IMR-90 (cell line): ENCODE data around the gene HDAC7. TPM values are rescaled to one million over a fixed set of nuclear protein-coding genes. Genes with fewer than 3 reads are reported as not detected.
A peak's percentile ranks its signal among the peaks of the same experiment; 100 is the strongest.

Experiments used
- ATAC-seq: fragments of 200-7000 bp; cut with Tn5 transposase; 2 replicates; pipeline ENCODE4 v1.9.1; 2020; ENCODE audit warnings: low read depth, mild to moderate bottlenecking, moderate library complexity
- BruUV-seq: library from RNA; stranded (reverse); fragments of 400-500 nt; replicated peaks from 2 replicates; lab custom pipeline; 2021; lab: Mats Ljungman, UMichigan
- CTCF ChIA-PET: fragments of 300-600 bp; formaldehyde crosslinking; extraction: SDS; loops from one replicate; lab custom pipeline; 2021; ENCODE audit warnings: antibody characterized with exemption; lab: Yijun Ruan, JAX
- POLR2A ChIA-PET: fragments of 300-600 bp; sonication (Branson Sonifier 250); formaldehyde crosslinking; loops from one replicate; lab custom pipeline; 2022; ENCODE audit warnings: antibody characterized with exemption; ENCODE audit not compliant: unreplicated experiment; lab: Charles Lee
- DNase-seq: peaks from one replicate; pipeline ENCODE4 v3.0.0; 2013
- H2AFZ ChIP-seq: replicated peaks from 2 replicates; pipeline ENCODE3; 2013; ENCODE audit warnings: low read length, mild to moderate bottlenecking; ENCODE audit not compliant: poor library complexity
- H2AK5ac ChIP-seq: 2 replicates; pipeline ENCODE4 v1.6.1; 2013; ENCODE audit warnings: low read depth, low read length, inconsistent platforms
- H2AK9ac ChIP-seq: replicated peaks from 2 replicates; pipeline ENCODE3; 2013; ENCODE audit warnings: mild to moderate bottlenecking, low read depth, low read length, moderate library complexity; ENCODE audit not compliant: poor library complexity
- H2BK120ac ChIP-seq: 2 replicates; pipeline ENCODE4 v1.6.1; 2013; ENCODE audit warnings: low read depth, low read length, inconsistent platforms
- H2BK15ac ChIP-seq: 3 replicates; pipeline ENCODE4 v1.6.1; 2013; ENCODE audit warnings: low read depth, low read length, inconsistent platforms
- H2BK20ac ChIP-seq: 2 replicates; pipeline ENCODE4 v1.6.1; 2013; ENCODE audit warnings: low read depth, mild to moderate bottlenecking, inconsistent platforms, low read length, moderate library complexity
- H2BK5ac ChIP-seq: 2 replicates; pipeline ENCODE4 v1.6.1; 2013; ENCODE audit warnings: mild to moderate bottlenecking, low read depth, low read length, inconsistent platforms; ENCODE audit not compliant: poor library complexity, severe bottlenecking
- H3K14ac ChIP-seq: replicated peaks from 2 replicates; pipeline ENCODE4 v1.6.1; 2013; ENCODE audit warnings: low read depth, low read length, inconsistent platforms
- H3K18ac ChIP-seq: 2 replicates; pipeline ENCODE4 v1.6.1; 2013; ENCODE audit warnings: low read depth, low read length, control low read depth
- H3K23ac ChIP-seq: 2 replicates; pipeline ENCODE4 v1.6.1; 2013; ENCODE audit warnings: low read depth, low read length, inconsistent platforms
- H3K27ac ChIP-seq: 2 replicates; pipeline ENCODE4 v1.5.1; 2013; ENCODE audit warnings: mild to moderate bottlenecking, control low read depth, low read length; ENCODE audit not compliant: insufficient read depth
- H3K27me3 ChIP-seq: 2 replicates; pipeline ENCODE4 v1.6.1; 2013; ENCODE audit warnings: low read length; ENCODE audit not compliant: control insufficient read depth, insufficient read depth
- H3K36me3 ChIP-seq: 2 replicates; pipeline ENCODE4 v1.6.1; 2013; ENCODE audit warnings: low read length, mixed read lengths; ENCODE audit not compliant: control insufficient read depth, insufficient read depth
- H3K4ac ChIP-seq: 2 replicates; pipeline ENCODE4 v1.6.1; 2013; ENCODE audit warnings: low read depth, low read length, inconsistent platforms
- H3K4me1 ChIP-seq: 2 replicates; pipeline ENCODE4 v1.6.1; 2013; ENCODE audit warnings: low read length, mixed read lengths; ENCODE audit not compliant: control insufficient read depth, insufficient read depth
- H3K4me2 ChIP-seq: 2 replicates; pipeline ENCODE4 v1.6.1; 2013; ENCODE audit warnings: low read depth, mild to moderate bottlenecking, control low read depth, low read length, moderate library complexity
- H3K4me3 ChIP-seq: 2 replicates; pipeline ENCODE4 v1.5.1; 2013; ENCODE audit warnings: low read depth, mild to moderate bottlenecking, control low read depth, low read length, moderate library complexity; ENCODE audit not compliant: insufficient read depth
- H3K56ac ChIP-seq: 2 replicates; pipeline ENCODE4 v1.6.1; 2013; ENCODE audit warnings: low read length, inconsistent platforms; ENCODE audit not compliant: insufficient read depth; ENCODE audit errors: extremely low read depth
- H3K79me1 ChIP-seq, 2 experiments: 2 replicates each; pipeline ENCODE4 v1.6.1; 2013; ENCODE audit warnings: low read length in 2 of 2, inconsistent platforms in 1 of 2, low read depth in 1 of 2
- H3K9ac ChIP-seq: 2 replicates; pipeline ENCODE4 v1.6.1; 2013; ENCODE audit warnings: low read depth, low read length, control low read depth
- H3K9me1 ChIP-seq: 2 replicates; pipeline ENCODE4 v1.6.1; 2013; ENCODE audit warnings: low read length, inconsistent platforms; ENCODE audit not compliant: insufficient read depth
- H3K9me3 ChIP-seq: 2 replicates; pipeline ENCODE4 v1.6.1; 2013; ENCODE audit warnings: low read length; ENCODE audit not compliant: control insufficient read depth, insufficient read depth
- H4K20me1 ChIP-seq: 2 replicates; pipeline ENCODE4 v1.6.1; 2013; ENCODE audit warnings: low read length, inconsistent platforms; ENCODE audit not compliant: insufficient read depth
- H4K5ac ChIP-seq: 2 replicates; pipeline ENCODE4 v1.6.1; 2013; ENCODE audit warnings: mild to moderate bottlenecking, low read depth, low read length, control low read depth
- H4K8ac ChIP-seq, 2 experiments: 2 replicates each; pipeline ENCODE4 v1.6.1; 2013; ENCODE audit warnings: low read depth in 2 of 2, low read length in 2 of 2, control low read depth in 1 of 2, inconsistent platforms in 1 of 2
- H4K91ac ChIP-seq: 2 replicates; pipeline ENCODE4 v1.6.1; 2013; ENCODE audit warnings: low read depth, low read length, inconsistent platforms; ENCODE audit not compliant: insufficient read depth
- CEBPB ChIP-seq: IDR thresholded peaks from 2 replicates; pipeline ENCODE4 v1.6.1; 2012; ENCODE audit warnings: low read depth, low read length, improper control_type of control experiment
- CHD1 ChIP-seq: IDR thresholded peaks from 2 replicates; pipeline ENCODE4 v1.6.1; 2012; ENCODE audit warnings: low read depth, low read length, improper control_type of control experiment
- CTCF ChIP-seq: conservative IDR thresholded peaks from 2 replicates; pipeline ENCODE4 v1.5.1; 2012; ENCODE audit warnings: mild to moderate bottlenecking, low read depth, low read length, improper control_type of control experiment
- FOS ChIP-seq: fragments of 150-350 bp; IDR thresholded peaks from 2 replicates; pipeline ENCODE4 v1.6.1; 2016; ENCODE audit warnings: low read depth, low read length
- MAFK ChIP-seq: IDR thresholded peaks from 2 replicates; pipeline ENCODE4 v1.6.1; 2012; ENCODE audit warnings: low read depth, low read length, improper control_type of control experiment
- MXI1 ChIP-seq: IDR thresholded peaks from 2 replicates; pipeline ENCODE4 v1.6.1; 2012; ENCODE audit warnings: low read depth, mild to moderate bottlenecking, low read length, moderate library complexity, borderline replicate concordance
- POLR2A ChIP-seq: IDR thresholded peaks from 2 replicates; pipeline ENCODE4 v1.6.1; 2012; ENCODE audit warnings: mild to moderate bottlenecking, low read depth, low read length
- RAD21 ChIP-seq: IDR thresholded peaks from 2 replicates; pipeline ENCODE4 v1.6.1; 2012; ENCODE audit warnings: low read length, improper control_type of control experiment
- RCOR1 ChIP-seq: IDR thresholded peaks from 2 replicates; pipeline ENCODE4 v1.6.1; 2012; ENCODE audit warnings: mild to moderate bottlenecking, low read length, improper control_type of control experiment; ENCODE audit not compliant: insufficient replicate concordance
- RFX5 ChIP-seq: IDR thresholded peaks from 2 replicates; pipeline ENCODE4 v1.8.0; 2012; ENCODE audit warnings: low read depth, mild to moderate bottlenecking, low read length, moderate library complexity
- WGBS, 2 experiments: methylation state at CpG; one replicate each; pipeline versions ENCODE4 v1.1.5 to v1.1.7; 2013; ENCODE audit warnings: missing lambda C conversion rate in 2 of 2; ENCODE audit not compliant: insufficient read length in 1 of 2; ENCODE audit errors: extremely low coverage in 2 of 2; 5-methylcytosine and 5-hydroxymethylcytosine counted together
- dilution Hi-C: fragments of 300-500 bp; cut with HindIII; formaldehyde crosslinking; loops from one replicate; pipeline ENCODE4 v1.14.3; 2018; ENCODE audit warnings: low sequenced_read_pairs; ENCODE audit not compliant: unreplicated experiment
- in situ Hi-C: fragments of 300-500 bp; cut with MboI; formaldehyde crosslinking; loops from 3 replicates; pipeline ENCODE4 v1.14.3; 2019; ENCODE audit warnings: low sequenced_read_pairs, inconsistent platforms, mixed read lengths
- intact Hi-C: fragments of 100-400 bp; cut with micrococcal nuclease; formaldehyde crosslinking; loops from 2 replicates; pipeline ENCODE4 v1.10.0; 2022
- polyA plus RNA-seq, 3 experiments: library from polyadenylated mRNA; depleted of rRNA; stranded (reverse); fragments of >200 nt; gene quantifications; 2 replicates each; pipeline ENCODE4 v1.2.3, GENCODE V29; 2012; ENCODE audit warnings: low replicate concordance in 1 of 3
- total RNA-seq: library from RNA; depleted of rRNA; stranded (reverse); fragments of >200 nt; gene quantifications from 2 replicates; pipeline ENCODE4 v1.2.3, GENCODE V29; 2012

HDAC7 gene
- total and polyA plus RNA-seq, 2 of the 4 experiments (the other 2 are of a cell fraction), result 10.4 to 64.7 TPM

- TF ChIP-seq CTCF, result no peak
Observed at GRCh38 chr12:47755655-47756562, 63.8 kb downstream of the HDAC7 start (continued).

GRCh38 chr12:47754881-47755280 is 64.8 kb downstream of the HDAC7 start:
- Histone ChIP-seq H4K8ac (no peak overlapping the region), H3K27ac (no peak overlapping the region), H3K27me3 (no peaks in the 10 kb centered on the region), H3K4me3 (no peak overlapping the region), H3K4ac (no peak overlapping the region; the same call in 1 of the 2 replicates), H2AK5ac (0 out of 2 replicates have a peak overlapping the region, but pooled peaks have one; percentile 9), H3K14ac (no peak overlapping the region), H2BK5ac (no peak overlapping the region), H3K9me1 (peaks cover 13% of the 10 kb centered on the region; the same call in 1 of the 2 replicates), H2BK120ac (no peak overlapping the region), H3K36me3 (no peaks in the 10 kb centered on the region), H2AFZ (no peak overlapping the region), H3K4me2 (no peak overlapping the region), H2BK20ac (no peak overlapping the region), H3K56ac (no peak overlapping the region), H3K18ac (no peak overlapping the region), H2BK15ac (no peak overlapping the region), H4K20me1 (no peaks in the 10 kb centered on the region), H2AK9ac (no peak overlapping the region), H4K5ac (no peak overlapping the region), H3K9me3 (no peaks in the 10 kb centered on the region), H3K4me1 (peaks cover 21% of the 10 kb centered on the region), H3K79me1 (no peaks in the 10 kb centered on the region), H4K91ac (no peak overlapping the region), H3K23ac (no peak overlapping the region), H3K9ac (no peak overlapping the region)
- intact Hi-C loops (no loop called here), in situ Hi-C loops (no loop called here), dilution Hi-C loops (no loop called here)
- BruUV-seq, result no TSS peak
- TF ChIP-seq CEBPB (no peak), RFX5 (no peak), RAD21 (no peak), MXI1 (no peak), FOS (no peak), RCOR1 (no peak), POLR2A (no peak), CHD1 (no peak), MAFK (no peak)
- ATAC-seq (no peak), DNase-seq (no peak)
- ChIA-PET POLR2A (no interaction called here), CTCF (interaction anchor here (0.8 kb wide), 1 partner anchor 12 kb away, joined by 3 read pairs; no protein-coding TSS in a partner anchor)
- 100% methylated on average over 1 of the region's 3 CpGs; no CpG with 5 or more reads in 1 of the 2 experiments for WGBS, 2 experiments
